ENCODE data around the gene SDCCAG8.

Gene SDCCAG8

DNA sequence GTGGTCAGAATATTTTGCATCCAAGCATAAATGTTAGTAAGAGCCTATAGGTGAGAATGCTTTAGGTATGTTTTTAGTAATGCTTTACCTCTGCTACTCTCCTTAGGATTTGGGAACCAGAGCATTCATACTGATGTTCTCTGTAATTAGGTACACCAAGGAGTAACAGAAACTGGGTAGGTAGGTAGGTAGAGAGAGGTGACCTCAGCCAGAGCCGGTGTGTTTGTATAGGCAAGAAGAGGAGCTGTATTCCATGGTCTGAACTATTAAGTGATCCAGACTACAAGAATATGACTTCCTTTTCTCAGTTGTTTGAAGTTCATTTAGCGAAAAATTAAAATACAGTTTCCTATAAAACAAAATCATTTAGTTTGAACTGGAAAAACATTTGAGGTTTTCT is 108.5 kb downstream of the SDCCAG8 start:
- no peak for TF ChIP-seq CTCF (IDR thresholded peaks at IDR 0.05; ENCODE audit: low read depth, low read length)
- H3K4me3 ChIP-seq (ENCODE audit: low read depth, low read length), result no peak overlapping the region

GRCh38 chr1:243364866-243365265 is 109.0 kb downstream of the SDCCAG8 start:
- TF ChIP-seq CTCF (IDR thresholded peaks at IDR 0.05; ENCODE audit: low read depth, low read length), result no peak
- no peak overlapping the region for H3K4me3 ChIP-seq (ENCODE audit: low read depth, low read length)

GRCh38 chr1:243367314-243367713 is 111.5 kb downstream of the SDCCAG8 start:
- H3K4me3 ChIP-seq (ENCODE audit: low read depth, low read length), result no peak overlapping the region
- TF ChIP-seq CTCF (IDR thresholded peaks at IDR 0.05; ENCODE audit: low read depth, low read length), result no peak

DNA sequence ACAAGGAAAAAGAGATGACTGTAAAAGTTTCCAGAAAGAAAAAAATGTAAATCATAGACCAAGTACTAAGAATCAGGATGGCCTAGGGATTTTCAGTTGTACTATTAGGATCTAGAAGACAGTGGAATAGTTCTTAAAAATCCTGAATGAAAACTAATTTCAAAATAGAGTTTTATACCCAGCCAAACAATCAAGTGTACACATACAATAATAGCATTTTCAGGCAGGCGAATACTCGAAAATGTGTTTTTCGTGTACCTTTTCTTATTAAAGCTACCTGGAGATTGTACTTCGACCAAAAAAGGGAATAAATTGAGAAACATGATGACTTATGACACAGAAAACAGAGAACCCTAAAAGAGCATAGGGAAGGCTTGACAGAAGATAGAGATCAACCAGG is 118.6 kb downstream of the SDCCAG8 start:
- TF ChIP-seq CTCF (IDR thresholded peaks at IDR 0.05; ENCODE audit: low read depth, low read length), result no peak
- no peak overlapping the region for H3K4me3 ChIP-seq (ENCODE audit: low read depth, low read length)

DNA sequence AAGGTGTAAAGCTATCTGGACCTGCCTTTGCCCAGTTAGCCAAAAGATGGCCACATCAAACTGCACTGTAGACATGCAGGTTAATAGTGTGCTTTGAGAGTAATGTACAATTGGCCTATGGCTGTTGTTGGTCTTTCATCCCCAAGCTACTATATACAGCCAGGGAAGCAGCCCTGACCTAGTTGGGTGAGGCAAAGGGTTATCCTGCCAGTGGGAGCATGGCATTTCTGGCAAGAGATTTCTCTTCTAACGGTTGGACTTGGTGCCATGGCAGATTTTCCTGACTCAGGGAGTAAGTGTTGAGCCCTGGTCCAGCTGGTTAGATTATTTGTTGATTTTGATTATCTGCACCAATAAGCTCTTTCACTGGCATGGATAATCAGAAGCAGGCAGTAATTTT is 119.8 kb downstream of the SDCCAG8 start:
- no peak overlapping the region for H3K4me3 ChIP-seq (ENCODE audit: low read depth, low read length)
- TF ChIP-seq CTCF (IDR thresholded peaks at IDR 0.05; ENCODE audit: low read depth, low read length), result no peak

DNA sequence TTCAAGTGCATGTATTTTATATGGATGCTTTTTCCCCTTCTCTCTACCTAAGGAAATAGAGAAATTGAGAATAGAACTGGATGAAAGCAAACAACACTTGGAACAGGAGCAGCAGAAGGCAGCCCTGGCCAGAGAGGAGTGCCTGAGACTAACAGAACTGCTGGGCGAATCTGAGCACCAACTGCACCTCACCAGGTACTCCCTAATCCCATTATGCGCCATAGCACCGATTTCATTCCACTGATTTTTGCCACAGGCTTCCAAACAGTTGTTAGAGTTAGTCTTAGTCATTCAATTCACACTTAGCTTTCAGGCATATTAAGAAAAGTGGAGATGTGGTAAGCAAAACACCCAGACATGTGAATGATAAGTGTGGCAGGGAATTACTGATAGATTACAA is 122.8 kb downstream of the SDCCAG8 start:
- no peak for TF ChIP-seq CTCF (IDR thresholded peaks at IDR 0.05; ENCODE audit: low read depth, low read length)
- H3K4me3 ChIP-seq (ENCODE audit: low read depth, low read length), result no peak overlapping the region

DNA sequence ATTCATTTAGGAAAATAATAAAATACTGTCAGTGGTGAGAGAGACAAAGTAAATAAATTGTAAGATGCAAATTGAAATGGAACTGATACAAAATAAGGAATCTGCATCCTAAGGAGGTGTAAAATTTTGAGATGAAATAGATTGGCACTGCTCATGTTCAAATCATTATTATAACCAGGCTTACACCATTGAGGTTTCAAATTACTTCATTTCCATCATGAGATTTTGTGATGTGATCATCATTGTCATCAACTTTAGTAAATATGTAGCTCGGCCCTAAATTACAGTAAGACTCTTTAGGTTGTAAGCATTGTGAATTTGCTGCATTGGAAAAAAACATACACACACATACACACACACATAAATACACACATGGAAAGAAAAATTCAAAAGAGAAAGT is 123.4 kb downstream of the SDCCAG8 start:
- no peak overlapping the region for H3K4me3 ChIP-seq (ENCODE audit: low read depth, low read length)
- TF ChIP-seq CTCF (IDR thresholded peaks at IDR 0.05; ENCODE audit: low read depth, low read length), result no peak
